DOHH2 (cell line): ENCODE measurements around the gene TMEM97.

Experiments
- H3F3A ChIP-seq: fragments of 200-600 bp; sonication (generic), shearing (Covaris generic); 2 replicates; pipeline ENCODE4 v1.6.0; 2016; ENCODE audit warnings: antibody characterized with exemption, mild to moderate bottlenecking; ENCODE audit not compliant: control insufficient read depth, insufficient read depth
- H3K27ac ChIP-seq: fragments of 200-600 bp; sonication (generic); 2 replicates; pipeline ENCODE4 v1.5.1; 2014; ENCODE audit warnings: low read depth, mild to moderate bottlenecking, low read length, moderate library complexity
- H3K27me3 ChIP-seq: fragments of 200-600 bp; sonication (generic); 2 replicates; pipeline ENCODE4 v1.6.1; 2014; ENCODE audit warnings: mild to moderate bottlenecking, low read length, mixed read lengths; ENCODE audit not compliant: control insufficient read depth
- H3K36me3 ChIP-seq: fragments of 200-600 bp; sonication (generic); 2 replicates; pipeline ENCODE4 v1.6.1; 2014; ENCODE audit warnings: mild to moderate bottlenecking, low read length, moderate library complexity, mixed read lengths; ENCODE audit not compliant: control insufficient read depth
- H3K4me1 ChIP-seq: fragments of 200-600 bp; sonication (generic); 2 replicates; pipeline ENCODE4 v1.6.1; 2014; ENCODE audit warnings: mild to moderate bottlenecking, low read length, mixed read lengths; ENCODE audit not compliant: control insufficient read depth
- H3K4me2 ChIP-seq: fragments of 200-600 bp; sonication (generic); 2 replicates; pipeline ENCODE4 v1.6.0; 2014; ENCODE audit warnings: mild to moderate bottlenecking, low read length, moderate library complexity
- H3K4me3 ChIP-seq: fragments of 200-600 bp; sonication (generic); 2 replicates; pipeline ENCODE4 v1.5.1; 2014; ENCODE audit warnings: mild to moderate bottlenecking, low read length, mixed read lengths
- H3K79me2 ChIP-seq: fragments of 200-600 bp; sonication (generic); 2 replicates; pipeline ENCODE4 v1.6.1; 2014; ENCODE audit warnings: mild to moderate bottlenecking, low read length, mixed read lengths; ENCODE audit not compliant: control insufficient read depth
- H3K9me2 ChIP-seq: fragments of 200-600 bp; sonication (generic); replicated peaks from 2 replicates; pipeline ENCODE4 v1.6.1; 2014; ENCODE audit warnings: mild to moderate bottlenecking, low read length, mixed read lengths; ENCODE audit not compliant: control insufficient read depth
- H3K9me3 ChIP-seq: fragments of 200-600 bp; sonication (generic); 2 replicates; pipeline ENCODE4 v1.6.1; 2014; ENCODE audit warnings: antibody characterized with exemption, low read length, mixed read lengths; ENCODE audit not compliant: control insufficient read depth, insufficient read depth
- H4K20me1 ChIP-seq: fragments of 200-600 bp; sonication (generic); 2 replicates; pipeline ENCODE4 v1.6.0; 2014; ENCODE audit warnings: low read depth, mild to moderate bottlenecking, antibody characterized with exemption, low read length, moderate library complexity; ENCODE audit not compliant: control insufficient read depth, insufficient read depth
- CTCF ChIP-seq: fragments of 200-600 bp; sonication (generic); IDR thresholded peaks from one replicate; pipeline ENCODE4 v1.5.1; 2014; ENCODE audit warnings: antibody characterized with exemption, mild to moderate bottlenecking, low read depth, low read length; ENCODE audit not compliant: poor library complexity, severe bottlenecking
- EZH2phosphoT487 ChIP-seq: fragments of 200-600 bp; sonication (generic); IDR thresholded peaks from 2 replicates; pipeline ENCODE4 v1.6.1; 2017; ENCODE audit warnings: borderline replicate concordance, mild to moderate bottlenecking, antibody characterized with exemption, low read length, moderate library complexity, mixed read lengths

The TMEM97 gene

GRCh38 chr17:28363776-28364650 lies 45.0 kb downstream of the TMEM97 start:
- no peaks in the 10 kb centered on the region for H4K20me1 ChIP-seq
- no peaks in the 10 kb centered on the region for H3F3A ChIP-seq
- no peaks in the 10 kb centered on the region for H3K27me3 ChIP-seq
- H3K36me3 ChIP-seq, result peaks cover 36% of the 10 kb centered on the region
- H3K4me1 ChIP-seq, result no peaks in the 10 kb centered on the region
- no peaks in the 10 kb centered on the region for H3K9me3 ChIP-seq
- no peak for TF ChIP-seq EZH2phosphoT487
- no peak for TF ChIP-seq CTCF
- no peak overlapping the region for H3K4me3 ChIP-seq
- H3K4me2 ChIP-seq, result no peak overlapping the region
- H3K9me2 ChIP-seq, result no peaks in the 10 kb centered on the region
- H3K27ac ChIP-seq, result no peak overlapping the region
- peaks cover 2% of the 10 kb centered on the region for H3K79me2 ChIP-seq

GRCh38 chr17:28364665-28365363 lies 45.8 kb downstream of the TMEM97 start, which contains the start of gene SEBOX:
Gene SEBOX, minus strand, starts transcription at chr17:28365199. Its CDS starts 48 bp downstream, at chr17:28365151.
- Histone ChIP-seq H3K27ac (no peak within 1 kb of the TSS), H3K36me3 (peaks cover 32% of the 10 kb centered on the region), H3K4me1 (no peaks in the 10 kb centered on the region), H3K79me2 (no peaks in the 10 kb centered on the region), H3K4me3 (no peak within 1 kb of the TSS), H4K20me1 (no peaks in the 10 kb centered on the region), H3K9me3 (no peaks in the 10 kb centered on the region), H3K9me2 (no peaks in the 10 kb centered on the region), H3F3A (no peaks in the 10 kb centered on the region), H3K27me3 (no peaks in the 10 kb centered on the region), H3K4me2 (no peak within 1 kb of the TSS)
- no peak for TF ChIP-seq EZH2phosphoT487
- no peak for TF ChIP-seq CTCF

GRCh38 chr17:28365487-28365886 lies 46.5 kb downstream of the TMEM97 start:
- peaks cover 27% of the 10 kb centered on the region for H3K36me3 ChIP-seq

More at GRCh38 chr17:28365487-28365886, 46.5 kb downstream of the TMEM97 start:
- Histone ChIP-seq H3K4me2 (no peak overlapping the region), H3K27ac (no peak overlapping the region), H3F3A (peaks cover 3% of the 10 kb centered on the region), H3K27me3 (no peaks in the 10 kb centered on the region), H3K9me3 (no peaks in the 10 kb centered on the region), H3K9me2 (no peaks in the 10 kb centered on the region), H3K4me3 (no peak overlapping the region), H4K20me1 (no peaks in the 10 kb centered on the region), H3K4me1 (no peaks in the 10 kb centered on the region; the same call in 1 of the 2 replicates), H3K79me2 (no peaks in the 10 kb centered on the region)
- TF ChIP-seq EZH2phosphoT487, result no peak
- no peak for TF ChIP-seq CTCF
